ENCODE measurements around the gene LIPN.

Gene LIPN

GRCh38 chr10:88786032-88786770, 26.4 kb downstream of the LIPN start:
- no peak for FAIRE-seq

DNA sequence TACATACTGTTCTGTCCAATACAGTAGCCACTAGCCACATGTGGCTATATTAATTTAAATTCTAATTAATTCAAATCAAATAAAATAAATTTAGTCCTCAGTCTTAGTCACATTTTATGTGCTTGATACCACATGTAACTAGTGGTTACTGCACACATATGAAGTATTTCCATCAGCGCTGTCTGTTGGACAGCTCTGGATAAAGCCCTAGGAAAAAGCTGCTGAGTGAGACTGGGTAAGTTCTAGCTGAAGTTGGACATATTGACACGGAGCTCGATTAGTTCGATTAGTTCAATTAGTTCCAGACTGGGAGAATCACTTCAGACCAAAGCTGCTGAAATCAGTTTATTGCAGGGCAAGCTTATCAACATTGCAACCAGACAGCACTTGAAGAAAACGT, 27.6 kb downstream of the LIPN start:
- no peak for FAIRE-seq

- no peak for FAIRE-seq
These were observed 29.1 kb downstream of the LIPN start for GRCh38 chr10:88788924-88789323.

GRCh38 chr10:88791924-88792323, 32.1 kb downstream of the LIPN start:
- FAIRE-seq = no peak

DNA sequence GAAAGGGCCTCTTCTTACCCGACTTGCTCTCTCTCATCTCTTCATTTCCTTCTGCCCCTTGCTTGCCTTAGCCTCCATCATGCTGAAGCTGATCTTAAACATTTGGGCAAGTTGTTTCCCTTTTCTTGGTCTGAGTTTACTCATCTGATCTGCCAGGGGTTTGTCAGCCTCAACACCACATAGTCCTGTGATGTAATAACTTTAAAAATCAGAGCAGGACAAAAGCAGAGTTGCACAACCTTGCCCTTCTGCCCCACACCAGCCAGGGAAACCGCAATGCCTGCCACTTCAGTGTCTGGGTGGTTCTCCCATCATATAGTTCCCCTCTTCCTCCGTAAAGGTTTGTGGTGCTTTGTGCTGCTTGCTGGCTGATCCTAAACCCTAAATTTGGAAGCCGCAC, 32.8 kb downstream of the LIPN start:
- FAIRE-seq = no peak

DNA sequence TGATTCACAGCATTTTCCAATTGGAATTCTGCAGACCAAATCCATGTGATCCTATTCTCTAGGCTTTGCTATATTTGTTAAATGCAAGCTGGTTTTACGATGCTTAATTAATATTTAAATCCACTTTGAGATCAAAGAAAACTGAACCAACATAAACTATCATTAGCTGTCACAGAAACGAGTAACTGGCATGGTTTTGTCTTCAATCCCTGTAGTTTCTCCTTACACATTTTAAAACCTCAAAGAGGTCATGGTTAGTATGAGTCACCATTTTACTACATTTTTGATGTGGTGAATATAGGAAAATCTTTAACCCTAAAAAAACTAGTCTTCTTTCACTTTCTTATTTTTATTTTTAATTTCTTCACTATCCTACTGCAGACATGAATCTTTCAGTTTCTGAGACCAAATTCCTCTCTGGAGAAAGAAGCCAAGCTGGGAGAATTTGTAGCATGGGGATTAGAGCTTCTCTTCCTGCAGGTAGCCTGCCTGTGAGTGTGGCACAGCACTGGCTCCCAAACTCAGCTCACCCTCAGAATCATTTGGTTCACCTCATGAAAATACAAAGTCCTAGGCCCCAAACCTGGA, 34.0 kb downstream of the LIPN start:
- FAIRE-seq = no peak

DNA sequence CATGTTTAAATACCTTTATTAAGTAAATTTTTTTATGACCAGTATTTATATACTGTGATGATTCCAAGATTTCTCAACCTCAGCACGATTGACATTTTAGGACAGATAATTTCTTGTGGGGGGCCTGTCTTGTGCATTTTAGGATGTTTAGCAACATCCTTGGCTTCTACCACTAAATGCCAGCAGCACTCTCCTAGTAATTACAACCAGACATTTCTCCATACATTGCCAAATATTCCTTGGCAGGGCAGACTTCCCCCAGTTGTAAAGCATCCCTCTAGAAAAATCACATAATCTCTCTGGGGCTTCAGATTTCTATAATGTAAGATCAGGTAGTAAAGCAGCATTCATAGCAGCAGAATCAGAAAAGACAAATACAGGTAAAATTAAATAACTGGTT, 34.9 kb downstream of the LIPN start:
- no peak for FAIRE-seq

GRCh38 chr10:88800152-88801125, 40.6 kb downstream of the LIPN start:
- FAIRE-seq = no peak

- FAIRE-seq = no peak
These were observed 42.9 kb downstream of the LIPN start, which contains the start of gene LIPM for GRCh38 chr10:88802523-88803285. Gene LIPM, plus strand, starts transcription at chr10:88802730. Its CDS starts 167 bp downstream, at chr10:88802897.

DNA sequence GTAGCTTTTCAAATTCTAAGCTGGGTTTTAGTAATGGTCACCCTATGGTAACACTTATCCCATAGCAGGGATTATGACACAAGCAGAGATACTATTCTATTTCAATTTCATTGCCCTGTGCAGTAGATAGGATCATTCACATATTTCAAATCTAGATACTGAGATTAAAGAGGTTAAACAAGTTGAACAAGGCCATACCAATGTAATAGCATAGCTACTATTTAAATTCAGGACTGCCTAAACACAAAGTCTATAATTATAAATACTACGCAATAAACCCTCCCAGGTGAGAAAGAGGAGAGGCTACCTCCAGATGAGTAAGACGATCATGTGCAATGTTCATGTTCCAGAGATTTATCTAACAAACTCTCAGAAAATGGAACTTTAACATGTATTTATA, 43.8 kb downstream of the LIPN start:
- no peak for FAIRE-seq

DNA sequence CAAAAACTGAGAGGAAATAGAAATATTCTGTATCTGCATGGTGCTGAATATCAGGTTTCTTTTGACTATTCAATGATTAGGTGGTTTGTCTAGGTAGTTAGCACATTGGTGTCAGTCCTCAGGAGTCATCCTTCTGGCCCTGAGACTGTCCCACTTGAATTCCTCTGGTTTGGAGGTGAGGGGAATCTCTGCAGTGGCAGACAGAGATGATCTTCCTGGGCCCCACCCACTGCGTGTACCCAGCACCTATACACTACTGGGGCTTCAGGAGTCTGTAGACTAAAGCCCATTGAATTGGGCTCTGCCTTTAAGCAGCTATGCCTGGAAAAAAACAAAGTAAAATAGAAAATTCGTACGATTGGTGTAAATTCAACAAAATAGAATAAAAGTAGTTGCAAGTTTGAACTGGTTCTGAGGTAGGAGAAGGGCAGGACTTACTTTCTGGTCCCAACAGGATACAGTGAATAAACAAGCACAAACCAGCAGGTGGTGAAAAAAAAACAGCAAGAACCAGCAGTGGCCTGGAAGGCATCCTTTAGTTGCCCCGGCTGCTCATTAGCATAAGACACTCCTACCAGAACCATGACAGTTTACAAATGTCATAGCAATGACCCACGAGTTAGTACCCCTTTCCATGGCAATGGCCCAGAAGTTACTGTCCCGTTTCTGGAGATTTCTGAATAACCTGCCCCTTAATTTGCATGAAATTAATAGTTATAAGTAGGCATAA, 44.4 kb downstream of the LIPN start:
- FAIRE-seq = no peak

DNA sequence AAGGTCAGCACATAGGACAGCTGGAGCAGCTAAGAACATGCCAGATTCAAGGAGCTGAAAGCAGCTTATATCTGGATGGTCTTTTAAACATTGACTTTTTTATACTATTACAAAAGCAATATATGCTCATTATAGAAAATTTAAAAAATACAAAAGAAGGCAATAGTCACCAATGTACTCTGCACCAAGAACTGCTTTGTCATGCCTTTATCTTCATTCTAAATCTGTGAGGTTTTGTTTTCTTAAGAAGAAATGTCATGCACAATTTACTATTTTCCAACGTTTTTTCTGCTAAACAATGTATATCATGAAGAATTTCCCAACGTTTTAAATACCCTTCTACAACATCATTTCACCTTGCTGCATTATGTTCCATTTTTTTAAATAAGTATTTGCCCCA, 45.5 kb downstream of the LIPN start:
- FAIRE-seq = no peak

DNA sequence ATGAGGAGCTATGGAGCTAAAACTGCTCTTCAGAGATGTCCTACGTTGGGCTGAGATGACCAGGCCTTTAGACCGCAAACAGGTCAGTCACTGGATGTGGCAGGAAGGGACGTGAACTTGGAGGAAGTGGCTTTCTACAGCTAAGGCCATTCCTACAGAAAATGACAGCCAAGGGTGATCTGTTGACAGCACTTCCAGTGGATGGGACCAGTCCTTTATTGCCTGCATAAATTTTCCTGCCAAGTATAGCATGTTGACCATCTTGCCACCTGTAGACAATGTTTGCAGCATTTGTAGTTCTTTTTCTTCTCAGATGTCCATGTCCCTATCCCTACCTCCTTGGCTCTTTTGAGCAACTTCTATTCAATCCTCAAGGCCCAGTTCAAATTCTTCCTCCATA, 46.1 kb downstream of the LIPN start:
- FAIRE-seq = no peak

- no peak for FAIRE-seq
These were observed 49.8 kb downstream of the LIPN start for GRCh38 chr10:88809621-88810020.

DNA sequence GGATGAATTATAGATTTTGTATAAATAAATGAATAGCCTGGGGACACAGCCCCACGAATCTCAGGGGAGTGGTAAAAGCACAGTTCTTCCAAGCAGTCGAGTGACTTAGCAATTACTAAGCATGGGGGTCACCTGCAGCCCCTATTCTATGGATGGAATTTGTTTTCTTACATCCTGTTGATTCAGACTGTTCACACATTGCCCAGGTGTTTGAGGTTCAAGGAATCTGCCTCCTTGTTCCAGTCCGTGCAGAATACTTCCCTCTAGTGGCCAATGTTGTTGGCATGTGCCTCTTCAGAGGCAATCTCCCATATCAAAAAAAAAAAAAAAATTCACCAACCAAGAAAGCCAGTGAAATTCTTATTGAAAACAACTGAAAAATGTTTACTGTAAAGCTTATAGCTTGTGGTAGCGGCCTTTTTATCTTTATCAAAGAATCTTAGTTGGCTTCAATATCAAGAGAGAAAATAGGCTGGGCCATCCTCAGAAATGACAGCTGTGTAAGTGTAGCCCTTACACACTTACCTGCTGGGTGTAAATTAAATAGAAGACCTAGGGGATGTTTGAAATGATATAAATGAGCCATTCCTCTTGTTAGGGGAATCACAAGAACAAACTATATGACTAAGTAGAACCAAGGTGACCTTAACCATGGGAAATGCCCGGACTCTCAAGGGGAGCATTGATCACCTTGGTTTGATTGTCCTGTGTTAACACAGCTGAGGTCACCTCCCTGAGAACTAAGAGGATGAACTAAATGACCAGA, 50.6 kb downstream of the LIPN start:
- FAIRE-seq = no peak

- no peak for FAIRE-seq
These were observed 53.4 kb downstream of the LIPN start for GRCh38 chr10:88813200-88813599.

- no peak for FAIRE-seq
These were observed 59.5 kb downstream of the LIPN start for GRCh38 chr10:88819290-88819689.

GRCh38 chr10:88820748-88821401, 61.1 kb downstream of the LIPN start:
- no peak for FAIRE-seq

DNA sequence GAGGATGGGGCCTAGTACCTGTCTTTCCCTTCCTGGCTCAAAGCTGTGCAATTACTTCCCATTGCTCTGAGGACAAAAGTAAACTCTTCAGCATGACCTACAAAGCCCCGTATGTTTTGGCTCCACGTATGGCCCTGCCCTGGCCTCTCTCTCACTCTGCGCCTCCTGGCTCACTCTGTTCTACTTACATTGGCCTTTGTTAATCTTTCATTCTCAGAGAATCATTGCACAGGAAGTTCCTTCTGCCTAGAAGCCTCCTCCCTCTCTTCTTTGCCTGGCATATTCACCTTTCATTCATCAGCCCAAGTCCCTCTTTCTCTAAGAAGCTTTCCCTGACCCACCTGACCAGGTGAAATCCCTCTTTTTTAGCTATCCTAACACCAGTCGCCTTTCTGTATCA, 66.6 kb downstream of the LIPN start:
- FAIRE-seq = no peak

- no peak for FAIRE-seq
These were observed 67.9 kb downstream of the LIPN start for GRCh38 chr10:88827671-88828070.

GRCh38 chr10:88828310-88828709, 68.5 kb downstream of the LIPN start:
- FAIRE-seq = no peak
